C4-2B (cell line): ENCODE results near the gene PIGB.
"Not testable (repeated sequence)": the region's sequence is repeated elsewhere in the genome, so short reads cannot be mapped to it uniquely, and the experiment has no call there.

ENCODE experiments used
- ZFX ChIP-seq: fragments of 450-650 bp; IDR thresholded peaks from 2 replicates; pipeline ENCODE4 v1.6.1; 2017
- TF ChIP-seq, protein P1 (sequence below): fragments of 450-650 bp; conservative IDR thresholded peaks from 2 replicates; pipeline ENCODE4 v1.5.1; 2017; ENCODE audit warnings: mild to moderate bottlenecking

DNA sequence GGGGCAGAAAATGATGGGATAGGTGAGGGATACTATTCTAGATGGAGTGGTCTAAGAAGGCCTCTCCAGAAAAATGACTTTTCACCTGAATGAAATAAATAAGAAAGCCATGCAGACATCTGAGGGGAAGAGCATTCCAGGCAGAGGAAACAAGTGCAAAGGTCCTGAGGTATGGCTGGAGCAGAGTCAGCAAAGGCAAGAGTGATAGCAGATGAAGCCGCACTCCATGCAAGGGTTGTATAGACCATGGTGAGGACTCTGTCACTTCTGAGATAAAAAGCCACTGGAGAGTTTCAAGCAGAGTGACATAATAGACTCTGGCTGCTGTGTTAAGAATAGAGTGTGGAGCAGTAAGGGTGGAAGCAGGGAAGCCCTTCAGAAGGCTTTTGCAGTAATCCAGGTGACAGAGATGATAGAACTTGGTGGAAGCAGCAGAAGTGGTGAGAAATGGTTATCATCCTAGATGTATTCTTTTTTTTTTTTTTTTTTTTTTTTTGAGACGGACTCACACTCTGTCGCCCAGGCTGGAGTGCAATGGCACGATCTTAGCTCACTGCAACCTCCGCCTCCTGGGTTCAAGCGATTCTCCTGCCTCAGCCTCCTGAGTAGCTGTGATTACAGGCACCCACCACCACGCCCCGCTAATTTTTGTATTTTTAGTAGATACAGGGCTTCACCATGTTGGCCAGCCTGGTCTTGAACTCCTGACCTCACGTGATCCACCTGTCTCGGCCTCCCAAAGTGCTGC lies 32.4 kb upstream of the PIGB start:
- TF ChIP-seq, protein P1, sequence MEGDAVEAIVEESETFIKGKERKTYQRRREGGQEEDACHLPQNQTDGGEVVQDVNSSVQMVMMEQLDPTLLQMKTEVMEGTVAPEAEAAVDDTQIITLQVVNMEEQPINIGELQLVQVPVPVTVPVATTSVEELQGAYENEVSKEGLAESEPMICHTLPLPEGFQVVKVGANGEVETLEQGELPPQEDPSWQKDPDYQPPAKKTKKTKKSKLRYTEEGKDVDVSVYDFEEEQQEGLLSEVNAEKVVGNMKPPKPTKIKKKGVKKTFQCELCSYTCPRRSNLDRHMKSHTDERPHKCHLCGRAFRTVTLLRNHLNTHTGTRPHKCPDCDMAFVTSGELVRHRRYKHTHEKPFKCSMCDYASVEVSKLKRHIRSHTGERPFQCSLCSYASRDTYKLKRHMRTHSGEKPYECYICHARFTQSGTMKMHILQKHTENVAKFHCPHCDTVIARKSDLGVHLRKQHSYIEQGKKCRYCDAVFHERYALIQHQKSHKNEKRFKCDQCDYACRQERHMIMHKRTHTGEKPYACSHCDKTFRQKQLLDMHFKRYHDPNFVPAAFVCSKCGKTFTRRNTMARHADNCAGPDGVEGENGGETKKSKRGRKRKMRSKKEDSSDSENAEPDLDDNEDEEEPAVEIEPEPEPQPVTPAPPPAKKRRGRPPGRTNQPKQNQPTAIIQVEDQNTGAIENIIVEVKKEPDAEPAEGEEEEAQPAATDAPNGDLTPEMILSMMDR = not testable (repeated sequence)
- TF ChIP-seq ZFX = not testable (repeated sequence)
